ENCODE data around the gene CCRL2. TPM values are rescaled to one million over a fixed set of nuclear protein-coding genes. Genes with fewer than 3 reads are reported as not detected.

Gene CCRL2
- total RNA-seq, 1 experiment from 2014 or later = not detected

- Mint-ChIP-seq H3K36me3 (ENCODE audit: insufficient read depth, unreplicated experiment) (peaks cover 1% of the 10 kb centered on the region), H3K27ac (ENCODE audit: unreplicated experiment) (no peak overlapping the region), H3K4me1 (ENCODE audit: low read depth, unreplicated experiment) (no peaks in the 10 kb centered on the region), H3K9me3 (ENCODE audit: low read depth, unreplicated experiment) (no peaks in the 10 kb centered on the region), H3K27me3 (ENCODE audit: unreplicated experiment) (peaks cover 69% of the 10 kb centered on the region), H3K4me3 (ENCODE audit: low read depth, unreplicated experiment) (no peak overlapping the region)
- BruUV-seq (replicated peaks) = no TSS peak
- intact Hi-C loops (cut with micrococcal nuclease; ENCODE audit: unreplicated experiment) = no loop called here
- TF ChIP-seq, protein P1, sequence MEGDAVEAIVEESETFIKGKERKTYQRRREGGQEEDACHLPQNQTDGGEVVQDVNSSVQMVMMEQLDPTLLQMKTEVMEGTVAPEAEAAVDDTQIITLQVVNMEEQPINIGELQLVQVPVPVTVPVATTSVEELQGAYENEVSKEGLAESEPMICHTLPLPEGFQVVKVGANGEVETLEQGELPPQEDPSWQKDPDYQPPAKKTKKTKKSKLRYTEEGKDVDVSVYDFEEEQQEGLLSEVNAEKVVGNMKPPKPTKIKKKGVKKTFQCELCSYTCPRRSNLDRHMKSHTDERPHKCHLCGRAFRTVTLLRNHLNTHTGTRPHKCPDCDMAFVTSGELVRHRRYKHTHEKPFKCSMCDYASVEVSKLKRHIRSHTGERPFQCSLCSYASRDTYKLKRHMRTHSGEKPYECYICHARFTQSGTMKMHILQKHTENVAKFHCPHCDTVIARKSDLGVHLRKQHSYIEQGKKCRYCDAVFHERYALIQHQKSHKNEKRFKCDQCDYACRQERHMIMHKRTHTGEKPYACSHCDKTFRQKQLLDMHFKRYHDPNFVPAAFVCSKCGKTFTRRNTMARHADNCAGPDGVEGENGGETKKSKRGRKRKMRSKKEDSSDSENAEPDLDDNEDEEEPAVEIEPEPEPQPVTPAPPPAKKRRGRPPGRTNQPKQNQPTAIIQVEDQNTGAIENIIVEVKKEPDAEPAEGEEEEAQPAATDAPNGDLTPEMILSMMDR (IDR thresholded peaks at IDR 0.05; ENCODE audit: unreplicated experiment) = no peak
- no peak for DNase-seq
- CTCF ChIA-PET = interaction anchor here (0.6 kb wide), 1 partner anchor 1107 kb away, joined by 3 read pairs; no protein-coding TSS in a partner anchor
Observed at GRCh38 chr3:46454606-46455005, 47.5 kb downstream of the CCRL2 start.

DNA sequence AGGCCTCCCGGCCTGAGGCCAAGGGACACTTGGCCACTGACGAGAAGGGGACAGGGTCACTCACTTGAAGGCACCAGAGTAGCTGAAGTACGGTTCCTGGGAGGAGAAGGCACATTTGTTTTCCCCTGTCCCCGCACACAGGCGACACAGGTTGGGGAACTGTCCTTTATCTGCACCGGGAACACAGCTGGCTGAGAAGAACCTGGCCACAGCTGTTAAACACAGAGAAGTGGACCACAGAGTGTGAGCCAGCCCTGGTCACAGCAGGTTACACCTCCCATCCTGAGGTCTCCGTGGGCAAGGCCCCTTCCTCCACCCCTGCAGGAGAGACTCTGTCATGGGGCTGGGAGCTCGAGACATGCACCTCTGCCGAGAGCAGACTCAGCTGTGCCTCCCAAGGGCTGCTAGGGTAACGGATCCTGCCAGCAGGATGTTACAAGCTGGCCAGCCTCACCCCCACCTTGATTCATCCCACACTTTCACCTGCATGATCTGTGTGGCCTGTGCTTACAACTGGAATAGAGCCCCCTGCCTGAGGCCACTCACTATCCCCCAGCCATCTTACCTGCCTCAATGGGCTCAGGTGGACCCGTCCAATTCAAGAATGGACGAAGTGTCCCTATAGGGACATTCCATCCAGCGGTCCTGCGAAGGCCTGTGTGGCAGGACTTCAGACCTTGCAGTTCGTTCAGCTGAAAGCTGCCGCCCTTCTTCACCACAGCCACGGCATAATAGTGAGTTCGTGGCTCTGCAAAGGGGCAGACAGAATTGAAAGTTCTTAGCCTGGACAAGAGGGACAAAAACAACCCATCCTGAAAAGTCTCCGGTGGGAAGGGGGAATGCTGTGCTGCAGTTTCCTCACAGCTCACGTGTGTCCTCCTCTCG lies 48.4 kb downstream of the CCRL2 start:
- peaks cover 4% of the 10 kb centered on the region for H3K36me3 Mint-ChIP-seq (ENCODE audit: insufficient read depth, unreplicated experiment)
- H3K27ac Mint-ChIP-seq (ENCODE audit: unreplicated experiment) = no peak overlapping the region
- intact Hi-C loops (cut with micrococcal nuclease; ENCODE audit: unreplicated experiment) = no loop called here
- peaks cover 75% of the 10 kb centered on the region for H3K27me3 Mint-ChIP-seq (ENCODE audit: unreplicated experiment)
- H3K4me3 Mint-ChIP-seq (ENCODE audit: low read depth, unreplicated experiment) = no peak overlapping the region
- BruUV-seq (replicated peaks) = no TSS peak
- TF ChIP-seq, protein P1 (IDR thresholded peaks at IDR 0.05; ENCODE audit: unreplicated experiment) = no peak
- no peaks in the 10 kb centered on the region for H3K9me3 Mint-ChIP-seq (ENCODE audit: low read depth, unreplicated experiment)
- H3K4me1 Mint-ChIP-seq (ENCODE audit: low read depth, unreplicated experiment) = no peaks in the 10 kb centered on the region
- no peak for DNase-seq
- CTCF ChIA-PET = no interaction called here

DNA sequence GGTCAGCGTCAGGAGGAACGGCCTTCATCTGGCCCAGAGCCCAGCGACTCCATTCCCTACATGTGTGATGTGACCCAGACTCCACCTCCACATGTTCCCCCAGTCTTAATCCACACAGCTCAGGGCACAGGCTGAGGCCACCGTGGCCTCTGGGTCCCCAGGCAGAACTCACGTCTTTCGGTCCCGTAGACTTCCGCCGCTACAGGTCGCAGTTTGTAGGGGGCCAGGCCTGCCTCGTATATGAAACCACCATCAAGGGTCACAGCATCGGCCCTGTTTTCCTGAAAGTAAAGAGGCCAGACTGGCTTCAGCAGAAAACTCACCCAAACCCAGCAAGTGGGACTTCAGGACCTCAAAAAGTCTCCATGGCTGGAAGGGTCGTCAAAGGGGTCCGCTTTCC lies 49.1 kb downstream of the CCRL2 start:
- H3K27me3 Mint-ChIP-seq (ENCODE audit: unreplicated experiment) = peaks cover 82% of the 10 kb centered on the region
- no peaks in the 10 kb centered on the region for H3K9me3 Mint-ChIP-seq (ENCODE audit: low read depth, unreplicated experiment)
- CTCF ChIA-PET = no interaction called here
- TF ChIP-seq, protein P1 (IDR thresholded peaks at IDR 0.05; ENCODE audit: unreplicated experiment) = no peak
- intact Hi-C loops (cut with micrococcal nuclease; ENCODE audit: unreplicated experiment) = no loop called here
- H3K4me1 Mint-ChIP-seq (ENCODE audit: low read depth, unreplicated experiment) = no peaks in the 10 kb centered on the region
- H3K27ac Mint-ChIP-seq (ENCODE audit: unreplicated experiment) = no peak overlapping the region
- peaks cover 4% of the 10 kb centered on the region for H3K36me3 Mint-ChIP-seq (ENCODE audit: insufficient read depth, unreplicated experiment)
- H3K4me3 Mint-ChIP-seq (ENCODE audit: low read depth, unreplicated experiment) = no peak overlapping the region
- no TSS peak for BruUV-seq (replicated peaks)
- no peak for DNase-seq

Other genes starting within 250 kb of the CCRL2 start
- gene CCR1, start 198.9 kb upstream of the CCRL2 start, total RNA-seq (2022) = 0.87 and 2.2 TPM in 2 replicates
- gene CCR3, start 164.8 kb upstream of the CCRL2 start, total RNA-seq (2022) = 0.17 TPM in 1 of 2 replicates, not detected in the other
- gene CCR2, start 53.1 kb upstream of the CCRL2 start, total RNA-seq (2022) = not detected in 2 replicates
- not detected in 2 replicates for gene CCR5, start 36.3 kb upstream of the CCRL2 start, total RNA-seq (2022)
- gene LTF, start 57.6 kb downstream of the CCRL2 start, total RNA-seq (2022) = not detected in 2 replicates
- not detected in 2 replicates for gene RTP3, start 90.7 kb downstream of the CCRL2 start, total RNA-seq (2022)
- gene LRRC2, start 159.0 kb downstream of the CCRL2 start, total RNA-seq (2022) = not detected in 2 replicates
- gene FAM240A, start 205.3 kb downstream of the CCRL2 start, total RNA-seq (2022) = not detected in 2 replicates